ENCODE measurements around the gene HS1BP3. TPM values are rescaled to one million over a fixed set of nuclear protein-coding genes. Genes with fewer than 3 reads are reported as not detected.

The HS1BP3 gene
- total and polyA plus RNA-seq, 7 experiments from 2014 or later = 12.0 to 19.0 (median 17.3) TPM

- H3K9me3 ChIP-seq (ENCODE audit: control insufficient read depth in 2 of 3, low read length in 3 of 3) = peaks cover 0 to 10% (median 0%) of the 10 kb centered on the region in 3 experiments
- H3K27me3 ChIP-seq (ENCODE audit: control insufficient read depth in 2 of 2, insufficient read depth in 2 of 2, low read length in 2 of 2) = no peaks in the 10 kb centered on the region
- no peak overlapping the region for H3K4me3 ChIP-seq (ENCODE audit: low read length)
- Mint-ChIP-seq H3K4me3 (no peak overlapping the region), H3K4me1 (no peaks in the 10 kb centered on the region), H3K27me3 (peaks cover 0 to 7% (median 0%) of the 10 kb centered on the region in 5 donors), H3K36me3 (peaks cover 0 to 4% (median 0%) of the 10 kb centered on the region in 5 donors), H3K27ac (no peak overlapping the region), H3K9me3 (peaks cover 0 to 6% (median 0%) of the 10 kb centered on the region in 11 donors)
- no peak for ATAC-seq
- POLR2A ChIA-PET = no interaction called here
- CTCF ChIA-PET = no interaction called here
- H3K27ac ChIP-seq (ENCODE audit: low read depth, low read length) = no peak overlapping the region
- intact Hi-C loops (cut with micrococcal nuclease) = no loop called here
- H3K4me1 ChIP-seq (ENCODE audit: control insufficient read depth in 2 of 2, insufficient read depth in 2 of 2, low read length in 2 of 2) = no peaks in the 10 kb centered on the region
- H3K36me3 ChIP-seq (ENCODE audit: control insufficient read depth in 2 of 3, insufficient read depth in 3 of 3, low read length in 3 of 3) = no peaks in the 10 kb centered on the region
- no peak for DNase-seq
These were observed 67.4 kb downstream of the HS1BP3 start for GRCh38 chr2:20583425-20583881.

- POLR2A ChIA-PET = no interaction called here
- Mint-ChIP-seq H3K27me3 (peaks cover 0 to 7% (median 0%) of the 10 kb centered on the region in 5 donors), H3K9me3 (peaks cover 0 to 6% (median 0%) of the 10 kb centered on the region in 11 donors), H3K36me3 (peaks cover 0 to 4% (median 0%) of the 10 kb centered on the region in 5 donors), H3K4me3 (no peak overlapping the region), H3K4me1 (no peaks in the 10 kb centered on the region), H3K27ac (no peak overlapping the region)
- CTCF ChIA-PET = no interaction called here
- DNase-seq (no peak), ATAC-seq (no peak)
- H3K9me3 ChIP-seq (ENCODE audit: control insufficient read depth in 2 of 3, low read length in 3 of 3) = peaks cover 0 to 10% (median 0%) of the 10 kb centered on the region in 3 experiments
- H3K27ac ChIP-seq (ENCODE audit: low read depth, low read length) = no peak overlapping the region
- H3K4me3 ChIP-seq (ENCODE audit: low read length) = no peak overlapping the region
- intact Hi-C loops (cut with micrococcal nuclease) = no loop called here
- no peaks in the 10 kb centered on the region for H3K4me1 ChIP-seq (ENCODE audit: control insufficient read depth in 2 of 2, insufficient read depth in 2 of 2, low read length in 2 of 2)
- no peaks in the 10 kb centered on the region for H3K27me3 ChIP-seq (ENCODE audit: control insufficient read depth in 2 of 2, insufficient read depth in 2 of 2, low read length in 2 of 2)
- H3K36me3 ChIP-seq (ENCODE audit: control insufficient read depth in 2 of 3, insufficient read depth in 3 of 3, low read length in 3 of 3) = no peaks in the 10 kb centered on the region
These were observed 68.2 kb downstream of the HS1BP3 start for GRCh38 chr2:20582600-20583221.

- H3K4me1 ChIP-seq (ENCODE audit: control insufficient read depth in 2 of 2, insufficient read depth in 2 of 2, low read length in 2 of 2) = peaks cover 13% of the 10 kb centered on the region in 2 donors
- no peak overlapping the region for H3K4me3 Mint-ChIP-seq
- H3K27me3 Mint-ChIP-seq = peaks cover 0 to 7% (median 0%) of the 10 kb centered on the region in 5 donors
- no peaks in the 10 kb centered on the region for H3K27me3 ChIP-seq (ENCODE audit: control insufficient read depth in 2 of 2, insufficient read depth in 2 of 2, low read length in 2 of 2)
- peaks cover 0 to 6% (median 0%) of the 10 kb centered on the region in 11 donors for H3K9me3 Mint-ChIP-seq
- no peak overlapping the region for H3K27ac Mint-ChIP-seq
- POLR2A ChIA-PET = no interaction called here
- H3K36me3 ChIP-seq (ENCODE audit: control insufficient read depth in 2 of 3, insufficient read depth in 3 of 3, low read length in 3 of 3) = no peaks in the 10 kb centered on the region
- peaks cover 9 to 16% (median 10%) of the 10 kb centered on the region in 7 donors for H3K4me1 Mint-ChIP-seq
- H3K4me3 ChIP-seq (ENCODE audit: low read length) = no peak overlapping the region
- no peak overlapping the region for H3K27ac ChIP-seq (ENCODE audit: low read depth, low read length)
- DNase-seq (no peak), ATAC-seq (no peak)
- peaks cover 0 to 16% (median 0%) of the 10 kb centered on the region in 5 donors for H3K36me3 Mint-ChIP-seq
- peaks cover 0 to 10% (median 0%) of the 10 kb centered on the region in 3 experiments for H3K9me3 ChIP-seq (ENCODE audit: control insufficient read depth in 2 of 3, low read length in 3 of 3)
- intact Hi-C loops (cut with micrococcal nuclease) = no loop called here
- CTCF ChIA-PET = no interaction called here
These were observed 70.0 kb downstream of the HS1BP3 start for GRCh38 chr2:20580690-20581437.

- no peaks in the 10 kb centered on the region for H3K36me3 ChIP-seq (ENCODE audit: control insufficient read depth in 2 of 3, insufficient read depth in 3 of 3, low read length in 3 of 3)
- peaks cover 0 to 10% (median 0%) of the 10 kb centered on the region in 3 experiments for H3K9me3 ChIP-seq (ENCODE audit: control insufficient read depth in 2 of 3, low read length in 3 of 3)
- H3K27ac Mint-ChIP-seq = no peak overlapping the region
- H3K27me3 Mint-ChIP-seq = peaks cover 0 to 2% (median 0%) of the 10 kb centered on the region in 5 donors
- H3K4me1 ChIP-seq (ENCODE audit: control insufficient read depth in 2 of 2, insufficient read depth in 2 of 2, low read length in 2 of 2) = peaks cover 13% of the 10 kb centered on the region in 2 donors
- DNase-seq (no peak), ATAC-seq (no peak)
- intact Hi-C loops (cut with micrococcal nuclease) = loop anchor here (5.0 kb wide), 3 partner anchors 213 to 678 kb away; partner anchors contain the start of genes PUM2 (in 1 of the 2) and TTC32 (in 1 of the 2)
- peaks cover 9 to 19% (median 10%) of the 10 kb centered on the region in 7 donors for H3K4me1 Mint-ChIP-seq
- H3K36me3 Mint-ChIP-seq = peaks cover 0 to 17% (median 0%) of the 10 kb centered on the region in 5 donors
- peaks cover 0 to 6% (median 0%) of the 10 kb centered on the region in 11 donors for H3K9me3 Mint-ChIP-seq
- no peak overlapping the region for H3K4me3 ChIP-seq (ENCODE audit: low read length)
- no peak overlapping the region for H3K27ac ChIP-seq (ENCODE audit: low read depth, low read length)
- no peaks in the 10 kb centered on the region for H3K27me3 ChIP-seq (ENCODE audit: control insufficient read depth in 2 of 2, insufficient read depth in 2 of 2, low read length in 2 of 2)
- H3K4me3 Mint-ChIP-seq = no peak overlapping the region
- ChIA-PET POLR2A (no interaction called here), CTCF (no interaction called here)
These were observed 71.0 kb downstream of the HS1BP3 start for GRCh38 chr2:20579866-20580265.

GRCh38 chr2:20578895-20579825, 71.7 kb downstream of the HS1BP3 start:
- Mint-ChIP-seq H3K27me3 (no peaks in the 10 kb centered on the region), H3K4me3 (no peak overlapping the region), H3K4me1 (peaks cover 9 to 22% (median 10%) of the 10 kb centered on the region in 7 donors), H3K9me3 (peaks cover 0 to 6% (median 0%) of the 10 kb centered on the region in 11 donors), H3K27ac (no peak overlapping the region), H3K36me3 (peaks cover 0 to 17% (median 0%) of the 10 kb centered on the region in 5 donors)
- intact Hi-C loops (cut with micrococcal nuclease) = loop anchor here (5.0 kb wide), 3 partner anchors 212 to 677 kb away; partner anchors contain the start of genes PUM2 (in 1 of the 2) and TTC32 (in 1 of the 2)
- H3K27ac ChIP-seq (ENCODE audit: low read depth, low read length) = no peak overlapping the region
- peaks cover 13% of the 10 kb centered on the region in 2 donors for H3K4me1 ChIP-seq (ENCODE audit: control insufficient read depth in 2 of 2, insufficient read depth in 2 of 2, low read length in 2 of 2)
- CTCF ChIA-PET = interaction anchor here (0.6 kb wide), 1 partner anchor 56 kb away, joined by 3 read pairs; no protein-coding TSS in a partner anchor
- ATAC-seq (no peak), DNase-seq (no peak)
- POLR2A ChIA-PET = interaction anchor here (1.7 kb wide), 1 partner anchor 72 kb away, joined by 5 read pairs; the partner anchor contains the start of gene HS1BP3
- H3K27me3 ChIP-seq (ENCODE audit: control insufficient read depth in 2 of 2, insufficient read depth in 2 of 2, low read length in 2 of 2) = no peaks in the 10 kb centered on the region
- peaks cover 0 to 10% (median 0%) of the 10 kb centered on the region in 3 experiments for H3K9me3 ChIP-seq (ENCODE audit: control insufficient read depth in 2 of 3, low read length in 3 of 3)
- no peaks in the 10 kb centered on the region for H3K36me3 ChIP-seq (ENCODE audit: control insufficient read depth in 2 of 3, insufficient read depth in 3 of 3, low read length in 3 of 3)
- H3K4me3 ChIP-seq (ENCODE audit: low read length) = no peak overlapping the region
